GM23338 (cell line): ENCODE measurements around the gene OR5B21. TPM values are rescaled to one million over a fixed set of nuclear protein-coding genes. Genes with fewer than 3 reads are reported as not detected.
A peak's percentile ranks its signal among the peaks of the same experiment; 100 is the strongest.

Source experiments
- ATAC-seq: fragments of 200-7000 bp; cut with Tn5 transposase; 3 replicates; pipeline ENCODE4 v1.9.1; 2020
- DNase-seq: peaks from one replicate; pipeline ENCODE4 v3.0.0-alpha.2; 2015; ENCODE audit warnings: low spot score
- H2AFZ ChIP-seq: fragments of 200-600 bp; sonication (generic); 2 replicates; pipeline ENCODE4 v1.8.0; 2016; ENCODE audit warnings: antibody characterized with exemption, mild to moderate bottlenecking, moderate library complexity
- H3F3A ChIP-seq: fragments of 200-600 bp; sonication (generic); replicated peaks from 2 replicates; pipeline ENCODE4 v1.8.0; 2017; ENCODE audit warnings: antibody characterized with exemption, mixed run types, low read depth
- H3K27ac ChIP-seq: fragments of 200-600 bp; sonication (generic); 2 replicates; pipeline ENCODE4 v1.6.1; 2016; ENCODE audit warnings: low read depth
- H3K27me3 ChIP-seq: fragments of 200-600 bp; sonication (generic); 2 replicates; pipeline ENCODE4 v1.8.0; 2016; ENCODE audit warnings: mild to moderate bottlenecking, mixed run types, moderate library complexity; ENCODE audit not compliant: insufficient read depth
- H3K36me3 ChIP-seq: fragments of 200-600 bp; sonication (generic); 2 replicates; pipeline ENCODE4 v1.8.0; 2016; ENCODE audit warnings: mild to moderate bottlenecking; ENCODE audit not compliant: insufficient read depth
- H3K4me1 ChIP-seq: fragments of 200-600 bp; sonication (generic); 2 replicates; pipeline ENCODE4 v1.8.0; 2016; ENCODE audit warnings: mild to moderate bottlenecking, moderate library complexity; ENCODE audit not compliant: insufficient read depth
- H3K4me2 ChIP-seq: fragments of 200-600 bp; sonication (generic); 2 replicates; pipeline ENCODE4 v1.7.1; 2017; ENCODE audit warnings: mixed run types
- H3K4me3 ChIP-seq: fragments of 200-600 bp; sonication (generic); 2 replicates; pipeline ENCODE4 v1.6.1; 2016; ENCODE audit warnings: mixed run types
- H3K79me2 ChIP-seq: fragments of 200-600 bp; sonication (generic); replicated peaks from 2 replicates; pipeline ENCODE4 v1.8.0; 2017; ENCODE audit warnings: mild to moderate bottlenecking; ENCODE audit not compliant: insufficient read depth
- H3K9me2 ChIP-seq: fragments of 200-600 bp; sonication (generic); 2 replicates; pipeline ENCODE4 v1.8.0; 2017; ENCODE audit not compliant: insufficient read depth
- H4K20me1 ChIP-seq: fragments of 200-600 bp; sonication (generic); replicated peaks from 2 replicates; pipeline ENCODE4 v1.8.0; 2017; ENCODE audit warnings: mild to moderate bottlenecking; ENCODE audit not compliant: insufficient read depth
- H3K27ac Mint-ChIP-seq: 2 replicates; pipeline ENCODE4 v1.8.0; 2020; ENCODE audit warnings: inconsistent platforms, mild to moderate bottlenecking, moderate library complexity, mixed read lengths
- H3K27me3 Mint-ChIP-seq: 3 replicates; pipeline ENCODE4 v1.8.0; 2022; ENCODE audit warnings: low read depth, mild to moderate bottlenecking, moderate library complexity, mixed read lengths, inconsistent platforms; ENCODE audit not compliant: insufficient read depth, poor library complexity
- H3K36me3 Mint-ChIP-seq: 3 replicates; pipeline ENCODE4 v1.8.0; 2021; ENCODE audit warnings: low read depth, mild to moderate bottlenecking, inconsistent platforms, moderate library complexity, mixed read lengths
- H3K4me1 Mint-ChIP-seq: 3 replicates; pipeline ENCODE4 v1.8.0; 2020; ENCODE audit warnings: mild to moderate bottlenecking, inconsistent platforms, mixed read lengths
- H3K4me3 Mint-ChIP-seq: 3 replicates; pipeline ENCODE4 v1.8.0; 2021; ENCODE audit warnings: moderate library complexity, mild to moderate bottlenecking, inconsistent platforms, mixed read lengths
- H3K9me3 Mint-ChIP-seq: 3 replicates; pipeline ENCODE4 v1.8.0; 2020; ENCODE audit warnings: moderate library complexity, mild to moderate bottlenecking, inconsistent platforms, mixed read lengths
- CTCF ChIP-seq, 2 experiments: fragments of 200-600 bp in 1 of 2; sonication (generic) in 1 of 2; conservative IDR thresholded peaks; 2 replicates each; pipeline versions ENCODE4 v1.5.1 to v1.6.1; 2016 to 2017; ENCODE audit warnings: antibody characterized with exemption in 2 of 2, low read depth in 2 of 2, mild to moderate bottlenecking in 2 of 2, moderate library complexity in 1 of 2
- NANOG ChIP-seq: IDR thresholded peaks from 2 replicates; pipeline ENCODE4 v1.6.1; 2016; ENCODE audit warnings: antibody characterized with exemption, borderline replicate concordance
- STAT1 ChIP-seq: IDR thresholded peaks from one replicate; pipeline ENCODE4 v1.6.1; 2016; ENCODE audit warnings: antibody characterized with exemption; ENCODE audit not compliant: unreplicated experiment
- polyA plus RNA-seq: library from polyadenylated mRNA; unstranded; fragments of >200 nt; fragmentation: Nextera tagmentation; extraction: Ambion mirVana; gene quantifications from 2 replicates; pipeline ENCODE4 v1.2.1, GENCODE V29; 2016
- total RNA-seq: library from RNA; depleted of rRNA; stranded (reverse); fragments of >200 nt; shearing (Covaris generic); gene quantifications from 2 replicates; pipeline ENCODE4 v1.2.3, GENCODE V29; 2014

Gene OR5B21
- total and polyA plus RNA-seq, 2 experiments from 2014 or later = not detected

- H3K27ac Mint-ChIP-seq = no peak overlapping the region
- H3K4me3 Mint-ChIP-seq = peak overlapping the region; percentile 57; the same call in 2 of the 3 replicates
- Histone ChIP-seq H2AFZ (peak overlapping the region; percentile 60; the same call in 1 of the 2 replicates), H3K9me2 (no peaks in the 10 kb centered on the region), H3K4me3 (peak overlapping the region; percentile 24; the same call in 1 of the 2 replicates), H3K4me1 (no peaks in the 10 kb centered on the region), H3F3A (no peaks in the 10 kb centered on the region), H3K36me3 (no peaks in the 10 kb centered on the region), H3K4me2 (peak overlapping the region; percentile 56), H4K20me1 (no peaks in the 10 kb centered on the region), H3K27me3 (no peaks in the 10 kb centered on the region), H3K79me2 (no peaks in the 10 kb centered on the region), H3K27ac (no peak overlapping the region)
- peak; percentile 92 for DNase-seq
- ATAC-seq = peak; percentile 99
- H3K9me3 Mint-ChIP-seq = no peaks in the 10 kb centered on the region
- H3K36me3 Mint-ChIP-seq = no peaks in the 10 kb centered on the region; the same call in 2 of the 3 replicates
- peaks cover 13% of the 10 kb centered on the region; the same call in 2 of the 3 replicates for H3K4me1 Mint-ChIP-seq
- TF ChIP-seq NANOG (no peak), CTCF (conservative IDR thresholded peaks at IDR 0.05; ENCODE audit: low read depth in 2 of 2) (peak; percentile 74 to 81)
- no peaks in the 10 kb centered on the region for H3K27me3 Mint-ChIP-seq
Measured at GRCh38 chr11:58524232-58525036, 16.5 kb upstream of the OR5B21 start.

- Histone ChIP-seq H3K79me2 (no peaks in the 10 kb centered on the region), H3F3A (no peaks in the 10 kb centered on the region), H3K4me2 (no peak overlapping the region), H3K27ac (no peak overlapping the region), H3K36me3 (no peaks in the 10 kb centered on the region), H3K4me1 (peaks cover 15% of the 10 kb centered on the region), H3K27me3 (no peaks in the 10 kb centered on the region), H3K9me2 (no peaks in the 10 kb centered on the region), H2AFZ (no peak overlapping the region), H3K4me3 (no peak overlapping the region), H4K20me1 (no peaks in the 10 kb centered on the region)
- DNase-seq (peak; percentile 84), ATAC-seq (peak; percentile 94)
- Mint-ChIP-seq H3K4me3 (no peak overlapping the region), H3K27me3 (no peaks in the 10 kb centered on the region), H3K9me3 (no peaks in the 10 kb centered on the region), H3K27ac (no peak overlapping the region), H3K4me1 (peaks cover 16% of the 10 kb centered on the region; the same call in 2 of the 3 replicates), H3K36me3 (no peaks in the 10 kb centered on the region)
- TF ChIP-seq STAT1 = no peak
- TF ChIP-seq CTCF (conservative IDR thresholded peaks at IDR 0.05; ENCODE audit: low read depth in 2 of 2) = peak; percentile 84
Measured at GRCh38 chr11:58513747-58514367, 6.0 kb upstream of the OR5B21 start.
